Measurements from ENCODE around the gene BCL10.
A peak's percentile ranks its signal among the peaks of the same experiment; 100 is the strongest.

The BCL10 gene

DNA sequence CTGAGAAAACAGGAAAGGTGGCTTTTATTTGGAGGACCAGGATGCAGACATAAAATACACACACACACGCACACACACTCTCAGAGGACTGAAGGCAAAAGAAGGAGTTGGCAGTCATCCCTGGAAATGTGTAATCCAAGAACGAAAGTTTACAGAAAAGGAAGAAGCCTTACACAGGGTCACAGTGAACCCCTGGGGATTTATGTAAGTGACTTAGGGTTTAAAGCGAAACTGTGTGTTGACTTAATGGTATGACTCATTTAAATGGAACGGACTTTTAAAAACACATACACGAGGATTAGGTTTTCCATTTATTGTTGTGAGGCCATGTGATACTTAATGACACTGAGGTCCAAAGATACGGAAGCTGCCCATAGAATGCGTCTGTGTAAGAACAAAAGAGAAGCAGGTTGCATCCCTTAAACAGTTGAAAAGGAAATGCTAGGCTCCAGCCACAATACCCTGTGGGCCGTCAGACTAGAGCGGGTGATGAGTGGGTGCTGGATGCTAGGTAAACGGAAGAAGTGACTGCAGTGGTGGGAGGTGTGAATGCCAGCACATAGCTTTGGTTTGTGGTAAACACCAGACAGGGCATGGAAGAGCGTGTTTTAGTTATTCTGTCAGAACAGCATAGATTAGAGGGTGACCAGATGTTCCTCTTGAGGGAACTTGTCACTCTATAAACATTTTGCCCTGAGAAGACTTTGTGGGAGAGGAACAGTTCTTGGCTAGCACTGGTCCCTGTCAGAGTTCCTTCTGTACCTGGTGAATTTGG, 21.6 kb upstream of the BCL10 start:
- no peak for DNase-seq (ENCODE audit: low spot score)
- H3K18ac ChIP-seq (ENCODE audit: low read length), result no peak overlapping the region
- no peak overlapping the region for H3K4me3 ChIP-seq (ENCODE audit: low read length in 2 of 2)

DNA sequence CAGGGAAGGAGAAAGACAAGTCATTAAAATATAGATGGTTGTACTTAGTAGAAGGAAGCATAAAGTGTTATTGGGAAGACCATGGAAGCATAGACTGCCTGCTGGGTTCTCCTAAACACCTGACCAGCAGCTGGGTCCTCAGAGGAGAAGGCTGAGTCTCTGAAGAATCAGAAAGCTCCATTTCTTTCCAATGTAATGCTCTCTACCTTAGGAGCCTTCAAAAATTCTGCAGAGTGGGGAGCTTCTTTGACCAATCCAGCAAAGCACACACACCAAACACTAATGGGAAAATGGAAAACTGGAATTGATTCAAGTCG, 21.1 kb upstream of the BCL10 start:
- no peak overlapping the region for H3K27ac ChIP-seq (replicated peaks; ENCODE audit: low read length)

More for the DNA sequence above, 21.6 kb upstream of the BCL10 start:
- Histone ChIP-seq H3K9me3 (replicated peaks in 1 of 2; ENCODE audit: control insufficient read depth in 2 of 2, insufficient read depth in 1 of 2, low read depth in 1 of 2, low read length in 2 of 2) (no peaks in the 10 kb centered on the region), H2BK5ac (ENCODE audit: low read length) (no peak overlapping the region), H4K91ac (ENCODE audit: low read depth, low read length, poor library complexity) (no peak overlapping the region), H2BK15ac (ENCODE audit: low read length) (no peak overlapping the region), H2AK5ac (ENCODE audit: low read depth, low read length) (no peak overlapping the region), H3K23ac (ENCODE audit: low read depth, low read length, poor library complexity) (no peak overlapping the region), H3K79me1 (ENCODE audit: low read depth, low read length) (no peaks in the 10 kb centered on the region), H2AFZ (ENCODE audit: low read length) (peak overlapping the region; percentile 58), H2BK120ac (ENCODE audit: low read depth, low read length) (no peak overlapping the region), H2BK12ac (ENCODE audit: low read length) (no peak overlapping the region), H4K8ac (ENCODE audit: low read depth, low read length) (no peak overlapping the region), H3K4ac (ENCODE audit: low read length) (no peak overlapping the region), H3K27ac (replicated peaks; ENCODE audit: low read length) (no peak overlapping the region), H3K36me3 (replicated peaks in 1 of 2; ENCODE audit: control insufficient read depth in 2 of 2, insufficient read depth in 2 of 2, low read length in 2 of 2) (no peaks in the 10 kb centered on the region), H3K27me3 (ENCODE audit: control insufficient read depth in 3 of 3, insufficient read depth in 3 of 3, low read depth in 1 of 3, low read length in 3 of 3) (no peaks in the 10 kb centered on the region), H3K14ac (ENCODE audit: low read length) (no peak overlapping the region), H3K9ac (ENCODE audit: low read depth, low read length, poor library complexity) (no peak overlapping the region), H3K4me1 (ENCODE audit: control insufficient read depth in 2 of 2, insufficient read depth in 1 of 2, low read depth in 1 of 2, low read length in 2 of 2) (peaks cover 4 to 7% of the 10 kb centered on the region in 2 donors), H3K4me2 (ENCODE audit: insufficient read depth, low read length, poor library complexity, severe bottlenecking) (no peak overlapping the region)
- no CpG with 5 or more reads among the region's 11 CpGs for WGBS, 2 donors (ENCODE audit: extremely low coverage in 2 of 2, insufficient read length in 2 of 2, insufficient replicate concordance in 1 of 2)

DNA sequence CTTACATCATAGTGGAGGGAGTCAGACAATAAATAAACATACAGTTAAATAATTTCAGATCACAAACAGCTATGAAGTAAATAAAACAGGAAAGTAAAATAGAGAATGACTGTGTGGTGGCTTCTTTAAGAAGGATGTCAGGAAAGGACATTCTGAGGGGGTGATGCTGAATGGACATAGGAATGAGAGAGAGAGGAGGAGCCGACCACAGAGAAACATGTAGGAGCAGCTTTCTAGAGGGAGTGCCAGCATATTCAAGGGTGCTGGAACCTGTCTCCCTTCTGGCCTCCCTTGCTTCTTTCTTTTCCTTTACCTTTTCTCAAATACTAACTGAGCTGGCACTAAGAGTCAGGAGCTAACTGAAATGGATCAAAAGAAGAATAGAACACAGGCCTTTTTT, 20.5 kb upstream of the BCL10 start:
- WGBS, 2 donors (ENCODE audit: extremely low coverage in 2 of 2, insufficient read length in 2 of 2, insufficient replicate concordance in 1 of 2), result no CpG with 5 or more reads among the region's 1 CpG
- H3K4me1 ChIP-seq (ENCODE audit: control insufficient read depth in 2 of 2, insufficient read depth in 1 of 2, low read depth in 1 of 2, low read length in 2 of 2), result peaks cover 5 to 7% of the 10 kb centered on the region in 2 donors
- H3K4me2 ChIP-seq (ENCODE audit: insufficient read depth, low read length, poor library complexity, severe bottlenecking), result no peak overlapping the region
- no peaks in the 10 kb centered on the region for H3K36me3 ChIP-seq (replicated peaks in 1 of 2; ENCODE audit: control insufficient read depth in 2 of 2, insufficient read depth in 2 of 2, low read length in 2 of 2)
- H3K9ac ChIP-seq (ENCODE audit: low read depth, low read length, poor library complexity), result no peak overlapping the region
- H2BK12ac ChIP-seq (ENCODE audit: low read length), result no peak overlapping the region
- H2BK120ac ChIP-seq (ENCODE audit: low read depth, low read length), result no peak overlapping the region
- H3K79me1 ChIP-seq (ENCODE audit: low read depth, low read length), result no peaks in the 10 kb centered on the region
- H3K18ac ChIP-seq (ENCODE audit: low read length), result no peak overlapping the region
- H2AFZ ChIP-seq (ENCODE audit: low read length), result no peak overlapping the region
- no peak overlapping the region for H2BK15ac ChIP-seq (ENCODE audit: low read length)
- H4K8ac ChIP-seq (ENCODE audit: low read depth, low read length), result no peak overlapping the region
- no peak for DNase-seq (ENCODE audit: low spot score)
- no peak overlapping the region for H3K14ac ChIP-seq (ENCODE audit: low read length)
- no peak overlapping the region for H3K23ac ChIP-seq (ENCODE audit: low read depth, low read length, poor library complexity)
- no peak overlapping the region for H3K27ac ChIP-seq (replicated peaks; ENCODE audit: low read length)
- H3K4me3 ChIP-seq (ENCODE audit: low read length in 2 of 2), result no peak overlapping the region
- no peak overlapping the region for H2AK5ac ChIP-seq (ENCODE audit: low read depth, low read length)
- H2BK5ac ChIP-seq (ENCODE audit: low read length), result no peak overlapping the region
- no peak overlapping the region for H3K4ac ChIP-seq (ENCODE audit: low read length)
- H3K27me3 ChIP-seq (ENCODE audit: control insufficient read depth in 3 of 3, insufficient read depth in 3 of 3, low read depth in 1 of 3, low read length in 3 of 3), result no peaks in the 10 kb centered on the region
- H3K9me3 ChIP-seq (replicated peaks in 1 of 2; ENCODE audit: control insufficient read depth in 2 of 2, insufficient read depth in 1 of 2, low read depth in 1 of 2, low read length in 2 of 2), result no peaks in the 10 kb centered on the region
- no peak overlapping the region for H4K91ac ChIP-seq (ENCODE audit: low read depth, low read length, poor library complexity)

More for the DNA sequence above, 21.1 kb upstream of the BCL10 start:
- Histone ChIP-seq H4K91ac (ENCODE audit: low read depth, low read length, poor library complexity) (no peak overlapping the region), H3K9ac (ENCODE audit: low read depth, low read length, poor library complexity) (no peak overlapping the region), H2BK15ac (ENCODE audit: low read length) (no peak overlapping the region), H3K79me1 (ENCODE audit: low read depth, low read length) (no peaks in the 10 kb centered on the region), H3K9me3 (replicated peaks in 1 of 2; ENCODE audit: control insufficient read depth in 2 of 2, insufficient read depth in 1 of 2, low read depth in 1 of 2, low read length in 2 of 2) (no peaks in the 10 kb centered on the region), H2AFZ (ENCODE audit: low read length) (peak overlapping the region; percentile 58), H4K8ac (ENCODE audit: low read depth, low read length) (no peak overlapping the region), H2BK5ac (ENCODE audit: low read length) (no peak overlapping the region), H3K4me1 (ENCODE audit: control insufficient read depth in 2 of 2, insufficient read depth in 1 of 2, low read depth in 1 of 2, low read length in 2 of 2) (peaks cover 5 to 7% of the 10 kb centered on the region in 2 donors), H3K27me3 (ENCODE audit: control insufficient read depth in 3 of 3, insufficient read depth in 3 of 3, low read depth in 1 of 3, low read length in 3 of 3) (no peaks in the 10 kb centered on the region), H3K36me3 (replicated peaks in 1 of 2; ENCODE audit: control insufficient read depth in 2 of 2, insufficient read depth in 2 of 2, low read length in 2 of 2) (no peaks in the 10 kb centered on the region), H2BK12ac (ENCODE audit: low read length) (no peak overlapping the region), H3K4me3 (ENCODE audit: low read length in 2 of 2) (no peak overlapping the region), H3K18ac (ENCODE audit: low read length) (no peak overlapping the region), H3K4me2 (ENCODE audit: insufficient read depth, low read length, poor library complexity, severe bottlenecking) (no peak overlapping the region), H3K14ac (ENCODE audit: low read length) (no peak overlapping the region), H3K23ac (ENCODE audit: low read depth, low read length, poor library complexity) (no peak overlapping the region), H2BK120ac (ENCODE audit: low read depth, low read length) (no peak overlapping the region), H3K4ac (ENCODE audit: low read length) (no peak overlapping the region), H2AK5ac (ENCODE audit: low read depth, low read length) (no peak overlapping the region)
- DNase-seq (ENCODE audit: low spot score), result no peak
- WGBS, 2 donors (ENCODE audit: extremely low coverage in 2 of 2, insufficient read length in 2 of 2, insufficient replicate concordance in 1 of 2), result no CpG with 5 or more reads among the region's 1 CpG

DNA sequence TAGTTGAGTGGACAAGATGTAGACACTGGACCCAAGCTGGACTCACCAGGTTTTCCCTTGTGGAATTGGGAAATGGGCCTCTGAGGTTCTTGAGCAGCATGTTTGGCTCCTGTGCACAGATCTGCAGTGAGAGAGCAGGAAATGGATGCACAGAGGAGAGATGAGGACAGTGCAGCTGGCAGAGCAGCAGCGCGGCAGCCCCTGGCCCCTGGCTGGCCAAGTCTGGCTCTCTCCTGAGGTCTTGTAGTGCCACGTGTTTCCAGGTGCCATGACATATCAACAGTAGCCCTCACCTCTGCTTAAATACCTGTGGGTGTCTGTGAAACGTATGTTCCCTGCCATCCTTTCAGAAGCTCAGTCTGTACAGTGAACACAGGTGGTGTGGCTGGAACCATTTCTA, 19.2 kb upstream of the BCL10 start:
- no peak overlapping the region for H3K4me2 ChIP-seq (ENCODE audit: insufficient read depth, low read length, poor library complexity, severe bottlenecking)
- H2BK5ac ChIP-seq (ENCODE audit: low read length), result no peak overlapping the region
- H3K4me1 ChIP-seq (ENCODE audit: control insufficient read depth in 2 of 2, insufficient read depth in 1 of 2, low read depth in 1 of 2, low read length in 2 of 2), result peaks cover 5 to 7% of the 10 kb centered on the region in 2 donors
- no peak overlapping the region for H3K27ac ChIP-seq (replicated peaks; ENCODE audit: low read length)
- no peak overlapping the region for H2AK5ac ChIP-seq (ENCODE audit: low read depth, low read length)
- H3K14ac ChIP-seq (ENCODE audit: low read length), result peak overlapping the region; percentile 39
- H3K23ac ChIP-seq (ENCODE audit: low read depth, low read length, poor library complexity), result no peak overlapping the region
- no peak overlapping the region for H4K8ac ChIP-seq (ENCODE audit: low read depth, low read length)
- H3K4ac ChIP-seq (ENCODE audit: low read length), result no peak overlapping the region
- no peaks in the 10 kb centered on the region for H3K79me1 ChIP-seq (ENCODE audit: low read depth, low read length)
- no peak overlapping the region for H2BK12ac ChIP-seq (ENCODE audit: low read length)
- no peak overlapping the region for H2BK120ac ChIP-seq (ENCODE audit: low read depth, low read length)
- H3K18ac ChIP-seq (ENCODE audit: low read length), result no peak overlapping the region
- WGBS, 2 donors (ENCODE audit: extremely low coverage in 2 of 2, insufficient read length in 2 of 2, insufficient replicate concordance in 1 of 2), result no CpG with 5 or more reads among the region's 4 CpGs
- H2BK15ac ChIP-seq (ENCODE audit: low read length), result no peak overlapping the region
- no peaks in the 10 kb centered on the region for H3K27me3 ChIP-seq (ENCODE audit: control insufficient read depth in 3 of 3, insufficient read depth in 3 of 3, low read depth in 1 of 3, low read length in 3 of 3)
- no peak for DNase-seq (ENCODE audit: low spot score)
- no peak overlapping the region for H3K4me3 ChIP-seq (ENCODE audit: low read length in 2 of 2)
- H3K9ac ChIP-seq (ENCODE audit: low read depth, low read length, poor library complexity), result no peak overlapping the region
- no peaks in the 10 kb centered on the region for H3K36me3 ChIP-seq (replicated peaks in 1 of 2; ENCODE audit: control insufficient read depth in 2 of 2, insufficient read depth in 2 of 2, low read length in 2 of 2)
- no peak overlapping the region for H2AFZ ChIP-seq (ENCODE audit: low read length)
- no peak overlapping the region for H4K91ac ChIP-seq (ENCODE audit: low read depth, low read length, poor library complexity)
- H3K9me3 ChIP-seq (replicated peaks in 1 of 2; ENCODE audit: control insufficient read depth in 2 of 2, insufficient read depth in 1 of 2, low read depth in 1 of 2, low read length in 2 of 2), result no peaks in the 10 kb centered on the region

All from neuronal stem cell (in vitro differentiated cells).